ENCODE results near the gene TRPM3. TPM values are rescaled to one million over a fixed set of nuclear protein-coding genes. Genes with fewer than 3 reads are reported as not detected.

TRPM3 gene
- total and polyA plus RNA-seq, 9 of the 15 experiments (the other 6 are each of a cell fraction or from before 2014, with no cell fraction given), result 0.04 TPM; not detected in 8

DNA sequence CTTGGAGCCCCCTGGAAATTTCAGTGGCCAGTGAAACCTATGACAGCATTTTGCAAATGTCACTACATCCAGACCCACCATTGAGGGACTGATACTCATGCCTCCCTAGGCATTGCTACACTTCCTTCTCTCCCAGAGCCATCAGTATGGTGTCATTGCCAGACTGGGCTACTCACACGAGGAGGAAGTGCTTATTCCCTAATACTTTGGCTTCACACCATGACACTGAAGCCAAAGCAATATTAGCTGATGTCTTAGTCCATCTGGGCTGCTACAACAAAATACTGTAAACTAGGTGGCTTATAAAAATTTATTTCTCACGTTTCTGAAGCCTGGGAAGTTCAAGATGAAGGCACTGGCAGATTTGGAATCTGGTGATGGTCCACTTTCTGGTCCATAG lies 22.6 kb downstream of the TRPM3 start:
- Histone ChIP-seq H3K4me1 (replicated peaks in 1 of 2; ENCODE audit: control insufficient read depth in 2 of 2, insufficient read depth in 2 of 2, low read length in 2 of 2) (no peaks in the 10 kb centered on the region), H3K4me3 (no peak overlapping the region), H3K4me2 (ENCODE audit: insufficient read depth, low read length) (no peak overlapping the region), H3K9me1 (ENCODE audit: control insufficient read depth, insufficient read depth, low read length) (no peaks in the 10 kb centered on the region), H4K20me1 (replicated peaks; ENCODE audit: control insufficient read depth, insufficient read depth, low read length) (no peaks in the 10 kb centered on the region), H3K9ac (ENCODE audit: insufficient read depth in 1 of 2, low read depth in 2 of 2, low read length in 2 of 2) (no peak overlapping the region), H3K79me2 (ENCODE audit: control insufficient read depth, insufficient read depth, low read length) (no peaks in the 10 kb centered on the region), H3K36me3 (ENCODE audit: control insufficient read depth, insufficient read depth, low read length) (no peaks in the 10 kb centered on the region), H3K9me3 (replicated peaks; ENCODE audit: control insufficient read depth, insufficient read depth, low read depth, low read length) (no peaks in the 10 kb centered on the region), H2AFZ (ENCODE audit: low read depth, low read length) (no peak overlapping the region), H3K27me3 (ENCODE audit: control insufficient read depth in 2 of 2, insufficient read depth in 2 of 2, low read length in 2 of 2) (no peaks in the 10 kb centered on the region), H3K27ac (ENCODE audit: extremely low read depth, low read depth, low read length) (no peak overlapping the region)
- intact Hi-C loops (cut with micrococcal nuclease) (no loop called here), in situ Hi-C loops (cut with MboI) (no loop called here)
- WGBS (ENCODE audit: insufficient coverage, low coverage, missing lambda C conversion rate), result 0% methylated on average over 2 of the region's 2 CpGs
- no peak for ATAC-seq
- FAIRE-seq, result no peak
- DNase-seq (ENCODE audit: extremely low read depth in 1 of 4, low spot score in 3 of 4), result no peak
- POLR2A ChIA-PET, result no interaction called here
- no TSS peak for BruUV-seq (replicated peaks)
- CTCF ChIA-PET (ENCODE audit: low intra/inter-chr PET ratio), result no interaction called here
- TF ChIP-seq JUNB (CRISPR knock-in tag; conservative IDR thresholded peaks at IDR 0.05), result no peak
- no peak for TF ChIP-seq ZNF217 (CRISPR knock-in tag; IDR thresholded peaks at IDR 0.05)
- no peak for TF ChIP-seq NR2C1 (IDR thresholded peaks at IDR 0.05)
- no peak for TF ChIP-seq NR2C1 (tag; IDR thresholded peaks at IDR 0.05)
- TF ChIP-seq SMARCE1 (IDR thresholded peaks at IDR 0.05), result no peak
- no peak for TF ChIP-seq BHLHE40 (IDR thresholded peaks at IDR 0.05; ENCODE audit: low read length)
- no peak for TF ChIP-seq L3MBTL2 (IDR thresholded peaks at IDR 0.05)
- no peak for TF ChIP-seq FOS (IDR thresholded peaks at IDR 0.05; ENCODE audit: extremely low read depth, insufficient read length)
- TF ChIP-seq, protein P1, sequence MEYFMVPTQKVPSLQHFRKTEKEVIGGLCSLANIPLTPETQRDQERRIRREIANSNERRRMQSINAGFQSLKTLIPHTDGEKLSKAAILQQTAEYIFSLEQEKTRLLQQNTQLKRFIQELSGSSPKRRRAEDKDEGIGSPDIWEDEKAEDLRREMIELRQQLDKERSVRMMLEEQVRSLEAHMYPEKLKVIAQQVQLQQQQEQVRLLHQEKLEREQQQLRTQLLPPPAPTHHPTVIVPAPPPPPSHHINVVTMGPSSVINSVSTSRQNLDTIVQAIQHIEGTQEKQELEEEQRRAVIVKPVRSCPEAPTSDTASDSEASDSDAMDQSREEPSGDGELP (CRISPR knock-in tag; IDR thresholded peaks at IDR 0.05; ENCODE audit: borderline replicate concordance), result no peak
- no peak for TF ChIP-seq TFAM (CRISPR knock-in tag; conservative IDR thresholded peaks at IDR 0.05)
- no peak for TF ChIP-seq GABPB2 (CRISPR knock-in tag; conservative IDR thresholded peaks at IDR 0.05)
- TF ChIP-seq, protein P2, sequence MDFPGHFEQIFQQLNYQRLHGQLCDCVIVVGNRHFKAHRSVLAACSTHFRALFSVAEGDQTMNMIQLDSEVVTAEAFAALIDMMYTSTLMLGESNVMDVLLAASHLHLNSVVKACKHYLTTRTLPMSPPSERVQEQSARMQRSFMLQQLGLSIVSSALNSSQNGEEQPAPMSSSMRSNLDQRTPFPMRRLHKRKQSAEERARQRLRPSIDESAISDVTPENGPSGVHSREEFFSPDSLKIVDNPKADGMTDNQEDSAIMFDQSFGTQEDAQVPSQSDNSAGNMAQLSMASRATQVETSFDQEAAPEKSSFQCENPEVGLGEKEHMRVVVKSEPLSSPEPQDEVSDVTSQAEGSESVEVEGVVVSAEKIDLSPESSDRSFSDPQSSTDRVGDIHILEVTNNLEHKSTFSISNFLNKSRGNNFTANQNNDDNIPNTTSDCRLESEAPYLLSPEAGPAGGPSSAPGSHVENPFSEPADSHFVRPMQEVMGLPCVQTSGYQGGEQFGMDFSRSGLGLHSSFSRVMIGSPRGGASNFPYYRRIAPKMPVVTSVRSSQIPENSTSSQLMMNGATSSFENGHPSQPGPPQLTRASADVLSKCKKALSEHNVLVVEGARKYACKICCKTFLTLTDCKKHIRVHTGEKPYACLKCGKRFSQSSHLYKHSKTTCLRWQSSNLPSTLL (IDR thresholded peaks at IDR 0.05), result no peak
- no peak for TF ChIP-seq MAFG (tag; conservative IDR thresholded peaks at IDR 0.05)
- TF ChIP-seq, protein P3, sequence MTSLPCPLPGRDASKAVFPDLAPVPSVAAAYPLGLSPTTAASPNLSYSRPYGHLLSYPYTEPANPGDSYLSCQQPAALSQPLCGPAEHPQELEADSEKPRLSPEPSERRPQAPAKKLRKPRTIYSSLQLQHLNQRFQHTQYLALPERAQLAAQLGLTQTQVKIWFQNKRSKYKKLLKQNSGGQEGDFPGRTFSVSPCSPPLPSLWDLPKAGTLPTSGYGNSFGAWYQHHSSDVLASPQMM (CRISPR knock-in tag; IDR thresholded peaks at IDR 0.05), result no peak
- no peak for TF ChIP-seq ZNF224 (CRISPR knock-in tag; IDR thresholded peaks at IDR 0.05)
- no peak for TF ChIP-seq ZNF507 (tag; conservative IDR thresholded peaks at IDR 0.05)
- no peak for TF ChIP-seq E2F3 (CRISPR knock-in tag; IDR thresholded peaks at IDR 0.05)

All from K562 (cell line).